Measurements from ENCODE around the gene KLF1. TPM values are rescaled to one million over a fixed set of nuclear protein-coding genes. Genes with fewer than 3 reads are reported as not detected.
A peak's percentile ranks its signal among the peaks of the same experiment; 100 is the strongest.

The KLF1 gene
- polyA plus RNA-seq, 2 of the 4 experiments (the other 2 are of a cell fraction): not detected

- WGBS (ENCODE audit: missing lambda C conversion rate): 19% methylated on average over 12 of the region's 51 CpGs
- Histone ChIP-seq H3K9me3 (no peaks in the 10 kb centered on the region), H3K4me3 (peak within 1 kb of the TSS; percentile 85), H3K27ac (peak within 1 kb of the TSS; percentile 94 to 100), H3K4me1 (peaks cover 15% of the 10 kb centered on the region), H3K4me2 (peak within 1 kb of the TSS; percentile 77)
- peak; percentile 87 to 89 for DNase-seq (ENCODE audit: low read depth in 1 of 2, low spot score in 1 of 2)
- FAIRE-seq: no peak
- no peak for TF ChIP-seq ZNF302 (CRISPR knock-in tag; IDR thresholded peaks at IDR 0.05)
- TF ChIP-seq, protein P1, sequence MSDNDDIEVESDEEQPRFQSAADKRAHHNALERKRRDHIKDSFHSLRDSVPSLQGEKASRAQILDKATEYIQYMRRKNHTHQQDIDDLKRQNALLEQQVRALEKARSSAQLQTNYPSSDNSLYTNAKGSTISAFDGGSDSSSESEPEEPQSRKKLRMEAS (IDR thresholded peaks at IDR 0.05): peak; percentile 86
- TF ChIP-seq POLR2A (IDR thresholded peaks at IDR 0.05; ENCODE audit: low read length): peak; percentile 82
- TF ChIP-seq USF2 (IDR thresholded peaks at IDR 0.05): 0 out of 2 replicates have a peak, but pooled peaks have one; percentile 16
- TF ChIP-seq HOXB13 (CRISPR knock-in tag; IDR thresholded peaks at IDR 0.05; ENCODE audit: low read depth): 0 out of 2 replicates have a peak, but pooled peaks have one; percentile 23
- TF ChIP-seq ZSCAN20 (CRISPR knock-in tag; IDR thresholded peaks at IDR 0.05): no peak
- TF ChIP-seq, protein P2, sequence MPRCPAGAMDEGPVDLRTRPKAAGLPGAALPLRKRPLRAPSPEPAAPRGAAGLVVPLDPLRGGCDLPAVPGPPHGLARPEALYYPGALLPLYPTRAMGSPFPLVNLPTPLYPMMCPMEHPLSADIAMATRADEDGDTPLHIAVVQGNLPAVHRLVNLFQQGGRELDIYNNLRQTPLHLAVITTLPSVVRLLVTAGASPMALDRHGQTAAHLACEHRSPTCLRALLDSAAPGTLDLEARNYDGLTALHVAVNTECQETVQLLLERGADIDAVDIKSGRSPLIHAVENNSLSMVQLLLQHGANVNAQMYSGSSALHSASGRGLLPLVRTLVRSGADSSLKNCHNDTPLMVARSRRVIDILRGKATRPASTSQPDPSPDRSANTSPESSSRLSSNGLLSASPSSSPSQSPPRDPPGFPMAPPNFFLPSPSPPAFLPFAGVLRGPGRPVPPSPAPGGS (IDR thresholded peaks at IDR 0.05): 0 out of 3 replicates have a peak, but pooled peaks have one; percentile 71
- TF ChIP-seq MYC (IDR thresholded peaks at IDR 0.05; ENCODE audit: borderline replicate concordance, low read length): peak; percentile 39; the same call in 1 of the 2 replicates
- 0 out of 2 replicates have a peak, but pooled peaks have one; percentile 12 for TF ChIP-seq KDM1A (IDR thresholded peaks at IDR 0.05; ENCODE audit: low read depth)
- TF ChIP-seq RCOR1 (IDR thresholded peaks at IDR 0.05; ENCODE audit: low read depth, low read length): no peak
- TF ChIP-seq JUN (IDR thresholded peaks at IDR 0.05): peak; percentile 25 to 83; a peak in 3 of 5 replicates
- TF ChIP-seq PHF8 (IDR thresholded peaks at IDR 0.05; ENCODE audit: borderline replicate concordance, low read depth): peak; percentile 79
- TF ChIP-seq SMC3 (IDR thresholded peaks at IDR 0.05): no peak
- 0 out of 2 replicates have a peak, but pooled peaks have one; percentile 35 for TF ChIP-seq HOXB5 (CRISPR knock-in tag; IDR thresholded peaks at IDR 0.05)
- no peak for TF ChIP-seq TP53 (CRISPR knock-in tag; IDR thresholded peaks at IDR 0.05)
- peak; percentile 56 for TF ChIP-seq KDM5A (IDR thresholded peaks at IDR 0.05)
- ATAC-seq: peak; percentile 86 to 87
- CTCF ChIA-PET: interaction anchor here (0.6 to 2.0 kb wide), 3 partner anchors 13 to 51 kb away, joined by 3 to 9 read pairs (median 3); no protein-coding TSS in a partner anchor
- POLR2A ChIA-PET: interaction anchor here (0.6 to 1.7 kb wide), 5 partner anchors 14 to 51 kb away, joined by 3 to 5 read pairs (median 3); partner anchors contain the start of genes GCDH and SYCE2
Measured at GRCh38 chr19:12933287-12934072, 46.5 kb upstream of the KLF1 start, which contains the start of gene FARSA. Gene FARSA, minus strand, starts transcription at chr19:12933711. Its CDS starts 15 bp downstream, at chr19:12933696.

- peak overlapping the region; percentile 85 for H3K4me3 ChIP-seq
- WGBS (ENCODE audit: missing lambda C conversion rate): 32% methylated on average over 16 of the region's 16 CpGs
- TF ChIP-seq SMC3 (IDR thresholded peaks at IDR 0.05) (no peak), ESRRA (IDR thresholded peaks at IDR 0.05; ENCODE audit: borderline replicate concordance, low read length) (no peak), HOXB13 (CRISPR knock-in tag; IDR thresholded peaks at IDR 0.05; ENCODE audit: low read depth) (no peak), BHLHE40 (IDR thresholded peaks at IDR 0.05; ENCODE audit: low read depth, low read length) (no peak), HDAC2 (IDR thresholded peaks at IDR 0.05) (no peak)
- TF ChIP-seq, protein P3, sequence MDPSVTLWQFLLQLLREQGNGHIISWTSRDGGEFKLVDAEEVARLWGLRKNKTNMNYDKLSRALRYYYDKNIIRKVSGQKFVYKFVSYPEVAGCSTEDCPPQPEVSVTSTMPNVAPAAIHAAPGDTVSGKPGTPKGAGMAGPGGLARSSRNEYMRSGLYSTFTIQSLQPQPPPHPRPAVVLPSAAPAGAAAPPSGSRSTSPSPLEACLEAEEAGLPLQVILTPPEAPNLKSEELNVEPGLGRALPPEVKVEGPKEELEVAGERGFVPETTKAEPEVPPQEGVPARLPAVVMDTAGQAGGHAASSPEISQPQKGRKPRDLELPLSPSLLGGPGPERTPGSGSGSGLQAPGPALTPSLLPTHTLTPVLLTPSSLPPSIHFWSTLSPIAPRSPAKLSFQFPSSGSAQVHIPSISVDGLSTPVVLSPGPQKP (IDR thresholded peaks at IDR 0.05; ENCODE audit: low read depth, low read length): no peak
- peak overlapping the region; percentile 94 to 100 for H3K27ac ChIP-seq
- H3K4me2 ChIP-seq: peak overlapping the region; percentile 77
- H3K4me1 ChIP-seq: peaks cover 15% of the 10 kb centered on the region
- ChIA-PET POLR2A (interaction anchor here (0.6 to 1.7 kb wide), 6 partner anchors 13 to 115 kb away, joined by 3 to 5 read pairs (median 3); partner anchors contain the start of genes GCDH and SYCE2), CTCF (interaction anchor here (0.6 to 2.0 kb wide), 6 partner anchors 9 to 130 kb away, joined by 3 to 9 read pairs (median 4); no protein-coding TSS in a partner anchor)
- FAIRE-seq (no peak), ATAC-seq (no peak; a peak in 1 of 6 replicates), DNase-seq (ENCODE audit: low read depth in 1 of 2, low spot score in 1 of 2) (no peak)
- H3K9me3 ChIP-seq: no peaks in the 10 kb centered on the region
Measured at GRCh38 chr19:12932392-12933286, 45.6 kb upstream of the KLF1 start.
